Adrenal gland (tissue), 12 donors: ENCODE results near the gene PIRT. TPM values are rescaled to one million over a fixed set of nuclear protein-coding genes. Genes with fewer than 3 reads are reported as not detected.
"Not testable (repeated sequence)": the region's sequence is repeated elsewhere in the genome, so short reads cannot be mapped to it uniquely, and the experiment has no call there.

Experiments used
- DNase-seq, 7 donors: peaks; one replicate each; pipeline ENCODE4 v3.0.0-alpha.2; 2019 to 2020
- H3K27ac ChIP-seq, 5 donors: fragments of 200-600 bp; sonication (generic) in 4 of 5; 1 replicate in 3 of 5; 2 replicates in 2 of 5; pipeline versions ENCODE4 v1.5.1 to v1.8.0; 2016 to 2020; ENCODE audit warnings: mild to moderate bottlenecking in 1 of 5
- H3K27me3 ChIP-seq: fragments of 200-600 bp; 2 replicates; pipeline ENCODE4 v1.8.0; 2021
- H3K36me3 ChIP-seq, 2 donors: fragments of 200-600 bp; replicated peaks in 1 of 2; 1 replicate in 1 of 2; 2 replicates in 1 of 2; pipeline versions ENCODE4 v1.5.1 to v1.8.0; 2018 to 2022
- H3K4me1 ChIP-seq, 2 donors: fragments of 200-600 bp; replicated peaks in 1 of 2; 1 replicate in 1 of 2; 2 replicates in 1 of 2; pipeline versions ENCODE4 v1.5.1 to v1.8.0; 2018 to 2021
- H3K4me3 ChIP-seq, 4 donors: fragments of 200-600 bp; sonication (generic) in 3 of 4; one replicate each; pipeline ENCODE4 v1.5.1; 2016 to 2018
- H3K9me3 ChIP-seq, 3 donors: fragments of 200-600 bp; sonication (generic) in 1 of 3; replicated peaks in 1 of 3; 1 replicate in 2 of 3; 2 replicates in 1 of 3; pipeline versions ENCODE4 v1.5.1 to v1.8.0; 2016 to 2021
- POLR2A ChIP-seq, 2 donors: fragments of 450-650 bp; IDR thresholded peaks; one replicate each; pipeline ENCODE4 v1.6.1; 2017; ENCODE audit warnings: antibody characterized with exemption in 2 of 2, mild to moderate bottlenecking in 2 of 2, moderate library complexity in 1 of 2
- WGBS, 4 donors: extraction: QIAGEN DNeasy Blood & Tissue Kit in 2 of 4; methylation state at CpG; one replicate each; pipeline versions ENCODE4 v1.1.5 to v1.1.7; 2013 to 2017; 5-methylcytosine and 5-hydroxymethylcytosine counted together
- intact Hi-C, 2 donors: fragments of 100-400 bp; cut with DNase I; formaldehyde crosslinking; loops; one replicate each; pipeline versions ENCODE4 v1.14.1 to v1.15.0; 2022 to 2023
- polyA plus RNA-seq, 3 donors: library from polyadenylated mRNA; stranded (reverse); fragments of 200-250 nt in 2 of 3; fragments of 350-450 nt in 1 of 3; fragmentation: Illumina TruSeq in 1 of 3; extraction: RNeasy Lipid Tissue Mini Kit (QIAGEN cat#74804) in 1 of 3; gene quantifications; one replicate each; pipeline ENCODE4 v1.2.3, GENCODE V29; 2013 to 2014
- total RNA-seq, 9 donors: library from RNA; depleted of rRNA in 4 of 9; stranded (reverse); fragments of >200 nt in 4 of 9; fragments of 120-200 nt in 1 of 9; fragmentation: NEBNext Ultra II Directional in 1 of 9; extraction: Animal tissue kit (Norgen Biotek cat#: 25700) in 1 of 9; gene quantifications; one replicate each; pipeline versions ENCODE4 v1.1.0 to v1.2.4, GENCODE V29; 2013 to 2023
- TF ChIP-seq, protein P1 (sequence below), 6 experiments: fragments of 450-650 bp in 4 of 6; fragments of 200-600 bp in 2 of 6; sonication (generic) in 1 of 6; IDR thresholded peaks; 1 replicate in 5 of 6; 2 replicates in 1 of 6; pipeline versions ENCODE4 v1.5.1 to v1.8.0; 2016 to 2021; ENCODE audit warnings: antibody characterized with exemption in 6 of 6, mild to moderate bottlenecking in 2 of 6, moderate library complexity in 1 of 6
- donor health status: healthy with polysubstance abuse.
- donor health status: Bipolar disorder and iron deficiency.
- donor health status: DM: yes; HTN: yes; CAD: no.
- donor health status: DM: no; HTN: no; CAD: no.
- donor health status: DM: no; HTN: no; CAD: no.
- donor health status: DM: yes; HTN: yes; CAD: no.

PIRT gene
- total and polyA plus RNA-seq, 12 donors = 0.10 to 2.2 (median 0.61) TPM; not detected in 4

DNA sequence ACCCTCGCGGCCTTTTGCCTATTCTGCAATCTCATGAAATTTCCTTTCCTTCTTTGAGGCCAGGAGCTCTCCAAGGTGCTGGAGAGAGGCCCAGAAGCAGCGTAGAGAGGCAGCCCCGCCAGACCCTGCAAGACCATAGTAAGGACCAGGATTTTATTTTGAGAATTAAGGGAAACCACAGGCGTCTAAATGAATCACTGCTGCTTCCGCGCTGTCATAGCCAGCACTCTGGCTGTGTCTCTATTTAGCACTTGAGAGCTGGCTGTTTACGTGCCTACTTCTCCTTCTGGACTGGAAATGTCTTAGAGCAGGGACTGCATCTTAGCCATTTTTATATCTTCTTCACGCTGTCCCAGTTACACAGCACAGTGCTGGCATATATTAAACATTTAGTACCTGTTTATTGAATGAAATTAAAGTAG is 37.6 kb upstream of the PIRT start:
- WGBS, 4 donors = 18 to 23% (median 18%) methylated on average over 9 of the region's 9 CpGs
- intact Hi-C loops = loop anchor here in 1 of 2 donors (5.0 to 10.0 kb wide), 2 partner anchors 272 to 769 kb away; no protein-coding TSS in a partner anchor
- TF ChIP-seq, protein P1, sequence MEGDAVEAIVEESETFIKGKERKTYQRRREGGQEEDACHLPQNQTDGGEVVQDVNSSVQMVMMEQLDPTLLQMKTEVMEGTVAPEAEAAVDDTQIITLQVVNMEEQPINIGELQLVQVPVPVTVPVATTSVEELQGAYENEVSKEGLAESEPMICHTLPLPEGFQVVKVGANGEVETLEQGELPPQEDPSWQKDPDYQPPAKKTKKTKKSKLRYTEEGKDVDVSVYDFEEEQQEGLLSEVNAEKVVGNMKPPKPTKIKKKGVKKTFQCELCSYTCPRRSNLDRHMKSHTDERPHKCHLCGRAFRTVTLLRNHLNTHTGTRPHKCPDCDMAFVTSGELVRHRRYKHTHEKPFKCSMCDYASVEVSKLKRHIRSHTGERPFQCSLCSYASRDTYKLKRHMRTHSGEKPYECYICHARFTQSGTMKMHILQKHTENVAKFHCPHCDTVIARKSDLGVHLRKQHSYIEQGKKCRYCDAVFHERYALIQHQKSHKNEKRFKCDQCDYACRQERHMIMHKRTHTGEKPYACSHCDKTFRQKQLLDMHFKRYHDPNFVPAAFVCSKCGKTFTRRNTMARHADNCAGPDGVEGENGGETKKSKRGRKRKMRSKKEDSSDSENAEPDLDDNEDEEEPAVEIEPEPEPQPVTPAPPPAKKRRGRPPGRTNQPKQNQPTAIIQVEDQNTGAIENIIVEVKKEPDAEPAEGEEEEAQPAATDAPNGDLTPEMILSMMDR (IDR thresholded peaks at IDR 0.05) = no peak
- no peak for TF ChIP-seq POLR2A (IDR thresholded peaks at IDR 0.05)

DNA sequence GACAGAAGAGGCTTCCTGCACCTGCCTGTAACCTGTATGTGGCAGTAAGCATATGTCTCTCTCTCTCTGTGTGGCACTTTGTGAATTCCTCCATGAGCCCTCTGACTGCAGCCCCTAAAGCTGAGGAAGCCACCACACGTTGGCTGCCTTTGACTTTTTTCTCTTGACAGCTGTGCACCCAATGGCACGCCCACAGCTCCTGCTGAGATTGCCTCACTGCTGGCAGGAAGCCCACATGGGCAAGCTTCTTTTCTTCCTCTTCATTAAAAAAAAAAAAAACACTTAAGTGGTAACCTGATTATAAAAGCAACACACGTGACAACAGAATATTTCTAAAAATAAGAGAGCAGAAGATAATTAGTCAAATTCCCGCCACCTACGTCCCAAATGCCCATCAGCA is 34.0 kb upstream of the PIRT start:
- H3K4me1 ChIP-seq = no peaks in the 10 kb centered on the region
- intact Hi-C loops = loop anchor here in 1 of 2 donors (10.0 kb wide), 1 partner anchor 773 kb away; no protein-coding TSS in a partner anchor
- H3K36me3 ChIP-seq = no peaks in the 10 kb centered on the region
- H3K27me3 ChIP-seq = no peaks in the 10 kb centered on the region
- TF ChIP-seq, protein P1 (IDR thresholded peaks at IDR 0.05) = no peak
- TF ChIP-seq POLR2A (IDR thresholded peaks at IDR 0.05) = no peak
- no peak overlapping the region for H3K4me3 ChIP-seq
- WGBS, 4 donors = 42 to 53% (median 47%) methylated on average over 5 of the region's 5 CpGs
- H3K27ac ChIP-seq = no peak overlapping the region
- DNase-seq = peak in 5 of 7 donors; percentile 19 to 59 (median 54)
- H3K9me3 ChIP-seq = no peaks in the 10 kb centered on the region

More for the DNA sequence above, 37.6 kb upstream of the PIRT start:
- Histone ChIP-seq H3K27ac (no peak overlapping the region), H3K27me3 (no peaks in the 10 kb centered on the region), H3K36me3 (no peaks in the 10 kb centered on the region), H3K4me1 (no peaks in the 10 kb centered on the region), H3K9me3 (no peaks in the 10 kb centered on the region), H3K4me3 (no peak overlapping the region)
- DNase-seq = peak in 5 of 7 donors; percentile 19 to 43 (median 23)

DNA sequence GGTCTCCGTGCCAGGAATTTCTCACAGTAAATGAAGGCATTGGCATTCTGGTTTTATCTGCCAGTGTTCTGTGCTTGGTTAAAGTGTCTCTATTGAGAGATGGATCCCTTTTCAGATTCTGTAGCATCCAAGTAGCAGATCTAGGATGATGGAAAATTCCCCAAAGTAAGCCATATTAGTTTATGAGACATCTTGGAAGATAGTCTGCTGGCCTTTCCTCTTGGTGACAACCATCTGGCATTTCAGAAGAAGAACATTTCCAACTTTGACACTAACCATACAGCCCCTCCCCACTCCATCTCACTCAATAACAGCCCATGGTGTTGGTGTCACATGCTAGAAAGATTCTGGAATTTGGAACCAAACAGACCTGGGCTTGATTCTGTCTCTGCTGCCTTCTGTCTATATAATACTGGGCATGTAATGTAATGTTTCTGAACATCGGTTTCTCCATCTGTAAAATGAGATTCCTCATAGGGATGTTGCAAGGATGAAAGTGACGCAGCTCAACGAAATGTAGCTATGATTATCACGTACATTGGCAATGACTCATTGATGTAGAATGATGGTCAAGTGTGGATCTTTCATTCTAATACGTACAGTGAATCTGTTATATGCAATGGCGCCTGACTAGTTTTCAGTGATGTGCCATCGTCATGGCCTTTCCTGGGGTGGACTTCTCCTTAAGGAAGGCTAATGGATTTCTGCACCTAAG is 32.6 kb upstream of the PIRT start:
- Histone ChIP-seq H3K36me3 (no peaks in the 10 kb centered on the region), H3K4me1 (no peaks in the 10 kb centered on the region), H3K27me3 (no peaks in the 10 kb centered on the region), H3K4me3 (no peak overlapping the region), H3K9me3 (no peaks in the 10 kb centered on the region), H3K27ac (no peak overlapping the region)
- TF ChIP-seq, protein P1 (IDR thresholded peaks at IDR 0.05) = no peak
- no peak for TF ChIP-seq POLR2A (IDR thresholded peaks at IDR 0.05)
- DNase-seq = no peak
- intact Hi-C loops = loop anchor here in 1 of 2 donors (10.0 kb wide), 1 partner anchor 774 kb away; no protein-coding TSS in a partner anchor
- WGBS, 4 donors = 80 to 90% (median 82%) methylated on average over 8 of the region's 8 CpGs

DNA sequence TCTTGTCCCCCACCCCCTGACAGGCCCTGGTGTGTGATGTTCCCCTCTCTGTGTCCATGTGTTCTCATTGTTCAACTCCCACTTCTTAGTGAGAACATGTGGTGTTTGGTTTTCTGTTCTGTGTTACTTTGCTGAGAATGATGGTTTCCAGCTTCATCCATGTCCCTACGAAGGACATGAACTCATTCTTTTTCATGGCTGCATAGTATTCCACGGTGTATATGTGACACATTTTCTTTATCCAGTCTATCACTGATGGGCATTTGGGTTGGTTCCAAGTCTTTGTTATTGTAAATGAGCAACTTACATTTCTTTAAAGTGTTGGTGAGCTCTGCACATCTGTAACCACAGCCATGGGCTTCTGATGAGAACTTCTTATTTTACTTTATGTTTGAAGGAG is 30.9 kb upstream of the PIRT start:
- intact Hi-C loops, DNase-seq: not testable (repeated sequence)
- 80 to 94% (median 88%) methylated on average over 2 of the region's 2 CpGs for WGBS, 4 donors

More for the DNA sequence above, 30.9 kb upstream of the PIRT start:
- H3K4me3 ChIP-seq, H3K4me1 ChIP-seq, H3K9me3 ChIP-seq, H3K27me3 ChIP-seq, H3K36me3 ChIP-seq, H3K27ac ChIP-seq: not testable (repeated sequence)
